Stomach (tissue), 9 donors: ENCODE results near the gene ATP7B. TPM values are rescaled to one million over a fixed set of nuclear protein-coding genes. Genes with fewer than 3 reads are reported as not detected.

Experiments
- DNase-seq, 2 donors: peaks; one replicate each; pipeline versions ENCODE4 v3.0.0 to v3.0.0-alpha.2; 2013 to 2019
- H3K27ac ChIP-seq, 5 donors: fragments of 200-600 bp in 4 of 5; sonication (generic) in 4 of 5; one replicate each; pipeline ENCODE4 v1.5.1; 2013 to 2019; ENCODE audit warnings: mild to moderate bottlenecking in 1 of 5, moderate library complexity in 1 of 5
- H3K27me3 ChIP-seq, 3 donors: fragments of 200-600 bp; sonication (generic); one replicate each; pipeline ENCODE4 v1.5.1; 2017 to 2019; ENCODE audit warnings: mixed run types in 1 of 3
- H3K36me3 ChIP-seq, 4 donors: fragments of 200-600 bp; sonication (generic); 1 replicate in 3 of 4; 2 replicates in 1 of 4; pipeline ENCODE4 v1.5.1; 2016 to 2019
- H3K4me1 ChIP-seq, 4 donors: fragments of 200-600 bp; sonication (generic); one replicate each; pipeline ENCODE4 v1.5.1; 2016 to 2019
- H3K4me3 ChIP-seq, 4 donors: fragments of 200-600 bp; sonication (generic) in 3 of 4; one replicate each; pipeline ENCODE4 v1.5.1; 2016 to 2019; ENCODE audit warnings: mild to moderate bottlenecking in 1 of 4
- H3K9me3 ChIP-seq, 4 donors: fragments of 200-600 bp; sonication (generic); one replicate each; pipeline ENCODE4 v1.5.1; 2016 to 2019
- EP300 ChIP-seq: sonication (generic); formaldehyde crosslinking; IDR thresholded peaks from one replicate; pipeline ENCODE4 v1.6.1; 2017; ENCODE audit warnings: antibody characterized with exemption
- POLR2A ChIP-seq, 4 donors: fragments of 450-650 bp; IDR thresholded peaks; one replicate each; pipeline ENCODE4 v1.6.1; 2016; ENCODE audit warnings: antibody characterized with exemption in 4 of 4, control low read depth in 2 of 4, mild to moderate bottlenecking in 1 of 4, moderate library complexity in 1 of 4
- POLR2AphosphoS5 ChIP-seq, 3 donors: sonication (generic); formaldehyde crosslinking; IDR thresholded peaks; one replicate each; pipeline ENCODE4 v1.6.1; 2016; ENCODE audit warnings: antibody characterized with exemption in 3 of 3
- WGBS, 5 donors: extraction: QIAGEN DNeasy Blood & Tissue Kit in 3 of 5; methylation state at CpG; one replicate each; pipeline versions ENCODE4 v1.1.5 to v1.1.7; 2013 to 2018; 5-methylcytosine and 5-hydroxymethylcytosine counted together
- intact Hi-C: fragments of 100-400 bp; cut with DNase I; formaldehyde crosslinking; loops from one replicate; pipeline ENCODE4 v1.15.1; 2023; ENCODE audit warnings: low total_unique reads
- polyA plus RNA-seq, 3 donors: library from polyadenylated mRNA; stranded (reverse); fragments of 200-250 nt; gene quantifications; one replicate each; pipeline ENCODE4 v1.2.3, GENCODE V29; 2013
- total RNA-seq, 5 donors: library from RNA; depleted of rRNA; stranded (reverse); fragments of >200 nt; gene quantifications; one replicate each; pipeline versions ENCODE4 v1.1.0 to v1.2.3, GENCODE V29; 2014 to 2016
- TF ChIP-seq, protein P1 (sequence below), 7 experiments: fragments of 450-650 bp in 4 of 7; fragments of 200-600 bp in 3 of 7; sonication (generic) in 3 of 7; IDR thresholded peaks; one replicate each; pipeline ENCODE4 v1.5.1; 2016 to 2019; ENCODE audit warnings: antibody characterized with exemption in 7 of 7, control low read depth in 2 of 7, mild to moderate bottlenecking in 1 of 7
- donor health status: healthy with polysubstance abuse.
- donor health status: Bipolar disorder and iron deficiency.
- donor health status: healthy.

The ATP7B gene
- total and polyA plus RNA-seq, 8 donors, result 0.62 to 21.0 (median 4.6) TPM

GRCh38 chr13:51958217-51958547, 53.1 kb downstream of the ATP7B start:
- WGBS, 5 donors, result 29 to 58% (median 35%) methylated on average over 8 of the region's 8 CpGs
- intact Hi-C loops, result no loop called here
- Histone ChIP-seq H3K27me3 (no peaks in the 10 kb centered on the region), H3K9me3 (no peaks in the 10 kb centered on the region), H3K27ac (peak overlapping the region in 4 of 5 donors; percentile 3 to 66 (median 48)), H3K36me3 (peaks cover 0 to 42% (median 2%) of the 10 kb centered on the region in 4 donors), H3K4me3 (no peak overlapping the region), H3K4me1 (peaks cover 0 to 34% (median 7%) of the 10 kb centered on the region in 4 donors)
- DNase-seq, result peak; percentile 76 to 84
- TF ChIP-seq, protein P1, sequence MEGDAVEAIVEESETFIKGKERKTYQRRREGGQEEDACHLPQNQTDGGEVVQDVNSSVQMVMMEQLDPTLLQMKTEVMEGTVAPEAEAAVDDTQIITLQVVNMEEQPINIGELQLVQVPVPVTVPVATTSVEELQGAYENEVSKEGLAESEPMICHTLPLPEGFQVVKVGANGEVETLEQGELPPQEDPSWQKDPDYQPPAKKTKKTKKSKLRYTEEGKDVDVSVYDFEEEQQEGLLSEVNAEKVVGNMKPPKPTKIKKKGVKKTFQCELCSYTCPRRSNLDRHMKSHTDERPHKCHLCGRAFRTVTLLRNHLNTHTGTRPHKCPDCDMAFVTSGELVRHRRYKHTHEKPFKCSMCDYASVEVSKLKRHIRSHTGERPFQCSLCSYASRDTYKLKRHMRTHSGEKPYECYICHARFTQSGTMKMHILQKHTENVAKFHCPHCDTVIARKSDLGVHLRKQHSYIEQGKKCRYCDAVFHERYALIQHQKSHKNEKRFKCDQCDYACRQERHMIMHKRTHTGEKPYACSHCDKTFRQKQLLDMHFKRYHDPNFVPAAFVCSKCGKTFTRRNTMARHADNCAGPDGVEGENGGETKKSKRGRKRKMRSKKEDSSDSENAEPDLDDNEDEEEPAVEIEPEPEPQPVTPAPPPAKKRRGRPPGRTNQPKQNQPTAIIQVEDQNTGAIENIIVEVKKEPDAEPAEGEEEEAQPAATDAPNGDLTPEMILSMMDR (IDR thresholded peaks at IDR 0.05), result no peak
- TF ChIP-seq POLR2A (IDR thresholded peaks at IDR 0.05), result no peak
- TF ChIP-seq POLR2AphosphoS5 (IDR thresholded peaks at IDR 0.05), result peak in 2 of 3 donors; percentile 9 to 25
- no peak for TF ChIP-seq EP300

DNA sequence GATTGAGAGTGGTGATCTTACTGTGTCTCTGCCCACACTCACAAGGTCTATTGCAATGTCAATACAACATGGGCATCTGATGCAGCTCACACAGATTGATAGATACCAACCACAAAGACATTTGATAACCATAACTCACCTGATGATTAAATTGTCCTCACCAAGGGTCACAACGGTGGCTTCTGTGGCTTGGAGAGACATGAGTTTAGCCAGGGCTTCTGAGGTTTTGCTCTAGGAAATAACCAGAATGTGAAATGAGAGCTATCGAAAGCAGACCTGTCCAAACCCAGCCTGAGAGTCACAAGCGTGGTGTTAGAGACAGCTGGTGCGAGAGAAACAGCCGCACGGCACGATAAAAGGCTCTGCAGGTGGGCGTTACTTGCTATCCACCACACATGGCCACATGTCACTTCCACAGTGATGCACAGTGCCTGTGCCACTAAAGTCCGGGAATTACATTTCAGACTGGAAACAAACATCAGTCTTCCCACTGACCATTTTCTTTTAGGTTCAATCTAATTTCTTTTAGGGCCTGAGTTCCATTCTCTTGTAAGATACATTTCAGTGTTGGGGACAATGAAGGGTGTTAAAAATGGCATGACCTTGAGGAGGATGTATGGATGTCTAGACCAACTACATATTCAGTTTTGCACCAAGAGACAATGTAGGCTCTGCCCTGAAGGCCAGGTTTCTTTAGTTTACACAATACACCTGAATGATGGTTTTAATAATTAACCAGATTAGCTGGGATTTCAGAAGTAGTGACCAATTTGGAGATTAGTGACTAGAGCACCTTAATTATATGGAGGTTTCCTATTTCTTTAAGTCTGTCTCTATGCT, 53.7 kb downstream of the ATP7B start:
- peaks cover 0 to 42% (median 2%) of the 10 kb centered on the region in 4 donors for H3K36me3 ChIP-seq
- 70 to 92% (median 84%) methylated on average over 9 of the region's 9 CpGs for WGBS, 5 donors
- no peaks in the 10 kb centered on the region for H3K27me3 ChIP-seq
- no peak overlapping the region for H3K4me3 ChIP-seq
- H3K4me1 ChIP-seq, result peaks cover 0 to 34% (median 7%) of the 10 kb centered on the region in 4 donors
- peak overlapping the region in 3 of 5 donors; percentile 19 to 66 (median 57) for H3K27ac ChIP-seq
- no peaks in the 10 kb centered on the region for H3K9me3 ChIP-seq
- no peak for DNase-seq
- no peak for TF ChIP-seq EP300
- no peak for TF ChIP-seq POLR2AphosphoS5 (IDR thresholded peaks at IDR 0.05)
- no peak for TF ChIP-seq POLR2A (IDR thresholded peaks at IDR 0.05)
- TF ChIP-seq, protein P1 (IDR thresholded peaks at IDR 0.05), result no peak
- intact Hi-C loops, result no loop called here

- no peak for DNase-seq
- no peak for TF ChIP-seq POLR2A (IDR thresholded peaks at IDR 0.05)
- TF ChIP-seq POLR2AphosphoS5 (IDR thresholded peaks at IDR 0.05), result no peak
- TF ChIP-seq, protein P1 (IDR thresholded peaks at IDR 0.05), result no peak
- TF ChIP-seq EP300, result no peak
Measured at GRCh38 chr13:51956717-51957116, 54.5 kb downstream of the ATP7B start.

GRCh38 chr13:51955816-51956603, 55.2 kb downstream of the ATP7B start:
- Histone ChIP-seq H3K27me3 (no peaks in the 10 kb centered on the region), H3K36me3 (peaks cover 0 to 34% (median 4%) of the 10 kb centered on the region in 4 donors), H3K4me3 (no peak overlapping the region), H3K27ac (no peak overlapping the region), H3K9me3 (no peaks in the 10 kb centered on the region), H3K4me1 (peaks cover 0 to 26% (median 4%) of the 10 kb centered on the region in 4 donors)
- WGBS, 5 donors, result 75 to 86% (median 81%) methylated on average over 16 of the region's 16 CpGs
- DNase-seq, result no peak
- intact Hi-C loops, result no loop called here
- TF ChIP-seq EP300 (no peak), POLR2A (IDR thresholded peaks at IDR 0.05) (no peak), POLR2AphosphoS5 (IDR thresholded peaks at IDR 0.05) (no peak)
- TF ChIP-seq, protein P1 (IDR thresholded peaks at IDR 0.05), result no peak

More at GRCh38 chr13:51956717-51957116, 54.5 kb downstream of the ATP7B start:
- H3K36me3 ChIP-seq, result peaks cover 0 to 37% (median 4%) of the 10 kb centered on the region in 4 donors
- no peak overlapping the region for H3K4me3 ChIP-seq
- intact Hi-C loops, result no loop called here
- H3K27me3 ChIP-seq, result no peaks in the 10 kb centered on the region
- H3K9me3 ChIP-seq, result no peaks in the 10 kb centered on the region
- H3K27ac ChIP-seq, result no peak overlapping the region
- H3K4me1 ChIP-seq, result peaks cover 0 to 26% (median 4%) of the 10 kb centered on the region in 4 donors
